OCI-LY3 (cell line): Measurements from ENCODE around the gene VGLL4.

ENCODE experiments used
- H2AFZ ChIP-seq: fragments of 200-600, 300-600 bp; shearing (Covaris generic); 2 replicates; pipeline ENCODE4 v1.6.0; 2014; ENCODE audit warnings: antibody characterized with exemption, low read depth, low read length
- H3K27ac ChIP-seq: fragments of 200-600, 300-600 bp; sonication (generic); 2 replicates; pipeline ENCODE4 v1.5.1; 2014; ENCODE audit warnings: mild to moderate bottlenecking, low read length, moderate library complexity, mixed read lengths
- H3K27me3 ChIP-seq: fragments of 200-600, 300-600 bp; sonication (generic); 2 replicates; pipeline ENCODE4 v1.6.1; 2014; ENCODE audit warnings: low read depth, low read length, mixed read lengths
- H3K36me3 ChIP-seq: fragments of 200-600, 300-600 bp; sonication (generic); replicated peaks from 2 replicates; pipeline ENCODE3; 2014; ENCODE audit warnings: low read depth, low read length, mixed read lengths
- H3K4me1 ChIP-seq: fragments of 300-600, 200-600 bp; sonication (generic); 2 replicates; pipeline ENCODE4 v1.6.1; 2014; ENCODE audit warnings: low read length, mixed read lengths
- H3K4me2 ChIP-seq: fragments of 200-600, 300-600 bp; sonication (generic); 2 replicates; pipeline ENCODE4 v1.6.1; 2014; ENCODE audit warnings: low read length, mixed read lengths
- H3K4me3 ChIP-seq: fragments of 300-600, 200-600 bp; sonication (generic); 2 replicates; pipeline ENCODE4 v1.5.1; 2014; ENCODE audit warnings: antibody characterized with exemption, mild to moderate bottlenecking, low read length, moderate library complexity
- H3K79me2 ChIP-seq: fragments of 300-600, 200-600 bp; shearing (Covaris generic); 2 replicates; pipeline ENCODE4 v1.6.1; 2014; ENCODE audit warnings: mild to moderate bottlenecking, low read length, mixed read lengths
- H3K9ac ChIP-seq: fragments of 300-600, 200-600 bp; shearing (Covaris generic); 2 replicates; pipeline ENCODE4 v1.6.0; 2014; ENCODE audit warnings: mild to moderate bottlenecking, low read length, moderate library complexity
- H3K9me3 ChIP-seq: fragments of 200-600, 300-600 bp; shearing (Covaris generic); 2 replicates; pipeline ENCODE4 v1.6.1; 2014; ENCODE audit warnings: low read length, mixed read lengths; ENCODE audit not compliant: insufficient read depth
- H4K20me1 ChIP-seq: fragments of 200-600, 300-600 bp; sonication (generic); 2 replicates; pipeline ENCODE4 v1.6.1; 2016; ENCODE audit warnings: low read length, mixed read lengths; ENCODE audit not compliant: insufficient read depth
- CTCF ChIP-seq: fragments of 200-600, 300-600 bp; sonication (generic); IDR thresholded peaks from 2 replicates; pipeline ENCODE4 v1.5.1; 2014; ENCODE audit warnings: antibody characterized with exemption, low read length, low read depth
- EZH2phosphoT487 ChIP-seq: fragments of 200-600 bp; shearing (Covaris generic); IDR thresholded peaks from 2 replicates; pipeline ENCODE4 v1.6.1; 2018; ENCODE audit warnings: antibody characterized with exemption, mixed run types, low read depth

Gene VGLL4

GRCh38 chr3:11589706-11590105 lies 54.0 kb downstream of the VGLL4 start:
- Histone ChIP-seq H3K79me2 (peaks cover 21% of the 10 kb centered on the region), H3K4me1 (no peaks in the 10 kb centered on the region), H4K20me1 (peaks cover 50% of the 10 kb centered on the region)

GRCh38 chr3:11588755-11589154 lies 55.0 kb downstream of the VGLL4 start:
- H3K27me3 ChIP-seq: no peaks in the 10 kb centered on the region
- no peak overlapping the region for H3K27ac ChIP-seq
- H4K20me1 ChIP-seq: peaks cover 50% of the 10 kb centered on the region
- H3K4me3 ChIP-seq: no peak overlapping the region
- no peak overlapping the region for H3K4me2 ChIP-seq
- no peaks in the 10 kb centered on the region for H3K36me3 ChIP-seq
- no peaks in the 10 kb centered on the region for H3K4me1 ChIP-seq
- no peak overlapping the region for H3K9ac ChIP-seq
- H3K79me2 ChIP-seq: peaks cover 26% of the 10 kb centered on the region
- no peak overlapping the region for H2AFZ ChIP-seq
- TF ChIP-seq CTCF: no peak
- TF ChIP-seq EZH2phosphoT487: no peak
- no peaks in the 10 kb centered on the region for H3K9me3 ChIP-seq

More at GRCh38 chr3:11589706-11590105, 54.0 kb downstream of the VGLL4 start:
- H3K9ac ChIP-seq: no peak overlapping the region
- H3K27ac ChIP-seq: no peak overlapping the region
- no peak for TF ChIP-seq CTCF
- TF ChIP-seq EZH2phosphoT487: no peak
- no peak overlapping the region for H2AFZ ChIP-seq
- H3K4me3 ChIP-seq: no peak overlapping the region
- H3K27me3 ChIP-seq: no peaks in the 10 kb centered on the region
- no peak overlapping the region for H3K4me2 ChIP-seq
- no peaks in the 10 kb centered on the region for H3K36me3 ChIP-seq
- no peaks in the 10 kb centered on the region for H3K9me3 ChIP-seq

GRCh38 chr3:11588338-11588737 lies 55.4 kb downstream of the VGLL4 start:
- Histone ChIP-seq H2AFZ (no peak overlapping the region), H3K27ac (no peak overlapping the region), H4K20me1 (peaks cover 52% of the 10 kb centered on the region), H3K4me3 (no peak overlapping the region), H3K4me2 (no peak overlapping the region), H3K79me2 (peaks cover 30% of the 10 kb centered on the region), H3K4me1 (no peaks in the 10 kb centered on the region), H3K9me3 (no peaks in the 10 kb centered on the region), H3K36me3 (no peaks in the 10 kb centered on the region), H3K9ac (no peak overlapping the region), H3K27me3 (no peaks in the 10 kb centered on the region)
- TF ChIP-seq EZH2phosphoT487 (no peak), CTCF (no peak)

GRCh38 chr3:11587766-11588165 lies 55.9 kb downstream of the VGLL4 start:
- Histone ChIP-seq H3K27me3 (no peaks in the 10 kb centered on the region), H3K4me1 (no peaks in the 10 kb centered on the region), H3K27ac (no peak overlapping the region), H3K9ac (no peak overlapping the region), H3K4me2 (no peak overlapping the region), H3K79me2 (peaks cover 28% of the 10 kb centered on the region), H4K20me1 (peaks cover 50% of the 10 kb centered on the region), H3K9me3 (no peaks in the 10 kb centered on the region), H2AFZ (no peak overlapping the region), H3K36me3 (no peaks in the 10 kb centered on the region), H3K4me3 (no peak overlapping the region)
- TF ChIP-seq CTCF: no peak
- TF ChIP-seq EZH2phosphoT487: no peak
